Lower lobe of right lung (tissue), 2 donors: ENCODE data around the gene SDC4. TPM values are rescaled to one million over a fixed set of nuclear protein-coding genes. Genes with fewer than 3 reads are reported as not detected.

Experiments used
- ATAC-seq, 2 donors: fragments of 200-7000 bp; cut with Tn5 transposase; one replicate each; pipeline ENCODE4 v1.9.1; 2020 to 2022; ENCODE audit warnings: mild to moderate bottlenecking in 2 of 2, moderate library complexity in 2 of 2
- DNase-seq: peaks from one replicate; pipeline ENCODE4 v3.0.0-alpha.2; 2020
- H3K27ac ChIP-seq: fragments of 200-600 bp; one replicate; pipeline ENCODE4 v1.8.0; 2022
- H3K27me3 ChIP-seq: fragments of 200-600 bp; one replicate; pipeline ENCODE4 v1.8.0; 2022; ENCODE audit warnings: low read depth
- H3K36me3 ChIP-seq: fragments of 200-600 bp; one replicate; pipeline ENCODE4 v1.8.0; 2022; ENCODE audit warnings: mild to moderate bottlenecking
- H3K4me1 ChIP-seq: fragments of 200-600 bp; one replicate; pipeline ENCODE4 v1.8.0; 2022
- H3K4me3 ChIP-seq: fragments of 200-600 bp; one replicate; pipeline ENCODE4 v1.8.0; 2022; ENCODE audit warnings: mild to moderate bottlenecking
- H3K9me3 ChIP-seq: fragments of 200-600 bp; one replicate; pipeline ENCODE4 v1.8.0; 2022
- CTCF ChIP-seq: fragments of 200-600 bp; IDR thresholded peaks from one replicate; pipeline ENCODE4 v1.8.0; 2022; ENCODE audit warnings: antibody characterized with exemption, mild to moderate bottlenecking
- intact Hi-C: fragments of 100-400 bp; cut with DNase I; formaldehyde crosslinking; loops from one replicate; pipeline ENCODE4 v1.11.0; 2022
- total RNA-seq: library from RNA; stranded (reverse); fragmentation: NEBNext Ultra II Directional; extraction: Animal tissue kit (Norgen Biotek cat#: 25700); gene quantifications from one replicate; pipeline ENCODE4 v1.2.1, GENCODE V29; 2021
- donor health status: DM: no; HTN: yes; CAD: no; lungs with severe emphysema.

Gene SDC4
- total RNA-seq, 1 donor from 2014 or later, result 259 TPM

GRCh38 chr20:45279992-45280391, 68.2 kb downstream of the SDC4 start:
- intact Hi-C loops, result no loop called here
- TF ChIP-seq CTCF, result no peak
- H3K27ac ChIP-seq, result no peak overlapping the region
- H3K4me3 ChIP-seq, result no peak overlapping the region
- no peak for ATAC-seq
- H3K9me3 ChIP-seq, result no peaks in the 10 kb centered on the region
- no peaks in the 10 kb centered on the region for H3K4me1 ChIP-seq
- no peak for DNase-seq
- no peaks in the 10 kb centered on the region for H3K36me3 ChIP-seq
- no peaks in the 10 kb centered on the region for H3K27me3 ChIP-seq

GRCh38 chr20:45275338-45275737, 72.9 kb downstream of the SDC4 start:
- H3K36me3 ChIP-seq, result no peaks in the 10 kb centered on the region
- DNase-seq (no peak), ATAC-seq (no peak)
- H3K4me1 ChIP-seq, result no peaks in the 10 kb centered on the region
- intact Hi-C loops, result no loop called here
- H3K9me3 ChIP-seq, result no peaks in the 10 kb centered on the region
- H3K27me3 ChIP-seq, result no peaks in the 10 kb centered on the region
- no peak for TF ChIP-seq CTCF
- no peak overlapping the region for H3K27ac ChIP-seq
- no peak overlapping the region for H3K4me3 ChIP-seq

Other genes with a start within 250 kb of the SDC4 start
- 3.5 TPM for gene KCNS1, start 247.3 kb downstream of the SDC4 start, total RNA-seq
- gene WFDC5, start 233.2 kb downstream of the SDC4 start, total RNA-seq, result 1.6 TPM
- 3.9 TPM for gene WFDC12, start 224.0 kb downstream of the SDC4 start, total RNA-seq
- gene PI3, start 173.5 kb downstream of the SDC4 start, total RNA-seq, result 9.2 TPM
- not detected for gene SEMG1, start 141.4 kb downstream of the SDC4 start, total RNA-seq
- not detected for gene SEMG2, start 127.1 kb downstream of the SDC4 start, total RNA-seq
- 1,714 TPM for gene SLPI, start 93.9 kb downstream of the SDC4 start, total RNA-seq
- not detected for gene RBPJL, start 41.6 kb downstream of the SDC4 start, total RNA-seq
- gene MATN4, start 40.1 kb downstream of the SDC4 start, total RNA-seq, result not detected
- gene SYS1, start 14.7 kb upstream of the SDC4 start, total RNA-seq, result 69.3 TPM
- not detected for gene TP53TG5, start 29.9 kb upstream of the SDC4 start, total RNA-seq
- gene DBNDD2, start 59.9 kb upstream of the SDC4 start, total RNA-seq, result 82.2 TPM
- gene PIGT, start 67.7 kb upstream of the SDC4 start, total RNA-seq, result 78.7 TPM
- gene WFDC2, start 121.3 kb upstream of the SDC4 start, total RNA-seq, result 172 TPM
- gene SPINT3, start 167.2 kb upstream of the SDC4 start, total RNA-seq, result not detected
- not detected for gene WFDC6, start 191.1 kb upstream of the SDC4 start, total RNA-seq
- gene EPPIN, start 199.0 kb upstream of the SDC4 start, total RNA-seq, result 0.38 TPM
- gene WFDC8, start 230.9 kb upstream of the SDC4 start, total RNA-seq, result not detected